SIG-M5 treated with dmso at 0.1 percent for 504 hours (cell line): ENCODE results near the gene SSH3.

ENCODE experiments used
- DNase-seq: peaks from one replicate; lab custom pipeline; 2025; ENCODE audit not compliant: unreplicated experiment; lab: John Stamatoyannopoulos, UW

SSH3 gene

GRCh38 chr11:67267188-67268080, 35.9 kb upstream of the SSH3 start:
- DNase-seq: no peak

GRCh38 chr11:67268081-67268961, 35.0 kb upstream of the SSH3 start:
- DNase-seq: peak; percentile 96

GRCh38 chr11:67268962-67269268, 34.4 kb upstream of the SSH3 start:
- no peak for DNase-seq

- no peak for DNase-seq
These were observed 33.7 kb upstream of the SSH3 start for GRCh38 chr11:67269401-67270255.

GRCh38 chr11:67270256-67271204, 32.8 kb upstream of the SSH3 start:
- DNase-seq: peak; percentile 87

- no peak for DNase-seq
These were observed 32.2 kb upstream of the SSH3 start for GRCh38 chr11:67271205-67271540.

- DNase-seq: peak; percentile 67
These were observed 31.6 kb upstream of the SSH3 start for GRCh38 chr11:67271541-67272284.

- DNase-seq: no peak
These were observed 30.7 kb upstream of the SSH3 start for GRCh38 chr11:67272327-67273259.

GRCh38 chr11:67273260-67273990, 29.9 kb upstream of the SSH3 start:
- DNase-seq: no peak

- no peak for DNase-seq
These were observed 28.3 kb upstream of the SSH3 start for GRCh38 chr11:67274768-67275605.

- no peak for DNase-seq
These were observed 27.5 kb upstream of the SSH3 start for GRCh38 chr11:67275606-67276409.

- peak; percentile 91 for DNase-seq
These were observed 26.5 kb upstream of the SSH3 start for GRCh38 chr11:67276781-67277230.

- DNase-seq: peak; percentile 95
These were observed 25.9 kb upstream of the SSH3 start for GRCh38 chr11:67277231-67277961.

GRCh38 chr11:67278135-67278938, 25.0 kb upstream of the SSH3 start:
- no peak for DNase-seq
